WERI-Rb-1 (cell line): ENCODE results near the gene ULK2.

Source experiments
- DNase-seq: peaks from one replicate; pipeline ENCODE4 v3.0.0-alpha.2; 2020
- H3K27ac ChIP-seq: fragments of 250-450 bp; sonication (Bioruptor Pico); 2 replicates; pipeline ENCODE4 v1.5.1; 2020; ENCODE audit warnings: mild to moderate bottlenecking, moderate library complexity
- H3K27me3 ChIP-seq: fragments of 250-450 bp; sonication (Bioruptor Pico); 2 replicates; pipeline ENCODE4 v1.5.1; 2021; ENCODE audit warnings: mild to moderate bottlenecking, low read depth, moderate library complexity; ENCODE audit not compliant: insufficient read depth, severe bottlenecking
- H3K36me3 ChIP-seq: fragments of 250-450 bp; sonication (Bioruptor Pico); 2 replicates; pipeline ENCODE4 v1.5.1; 2020; ENCODE audit warnings: mild to moderate bottlenecking, moderate library complexity
- H3K4me3 ChIP-seq: 2 replicates; pipeline ENCODE4 v1.5.1; 2011; ENCODE audit warnings: low read depth, mild to moderate bottlenecking, control low read depth, low read length
- H3K9me3 ChIP-seq: fragments of 250-450 bp; sonication (Bioruptor Pico); 2 replicates; pipeline ENCODE4 v1.5.1; 2021; ENCODE audit warnings: mild to moderate bottlenecking, moderate library complexity; ENCODE audit not compliant: severe bottlenecking
- TF ChIP-seq, protein P1 (sequence below): IDR thresholded peaks from 2 replicates; pipeline ENCODE4 v1.5.1; 2011; ENCODE audit warnings: low read depth, mild to moderate bottlenecking, control low read depth, inconsistent platforms, low read length

Gene ULK2

DNA sequence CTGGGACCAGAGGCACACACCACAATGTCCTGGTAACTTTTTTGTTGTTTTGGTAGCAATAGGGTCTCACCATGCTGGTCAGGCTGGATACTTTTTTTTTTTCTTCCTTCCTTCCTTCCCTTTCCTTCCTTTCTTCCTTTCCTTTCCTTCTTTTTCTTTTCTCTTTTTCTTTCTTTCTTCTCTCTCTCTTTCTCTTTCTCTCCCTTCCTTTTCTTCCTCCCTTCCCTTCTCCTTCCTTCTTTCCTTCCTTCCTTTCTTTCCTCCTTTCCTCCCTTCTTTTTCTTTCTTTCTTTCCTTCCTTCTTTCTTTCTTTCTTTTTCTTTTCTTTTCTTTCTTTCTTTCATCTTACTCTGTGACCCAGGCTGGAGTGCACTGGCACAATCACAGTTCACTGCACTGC lies 18.4 kb upstream of the ULK2 start:
- Histone ChIP-seq H3K4me3 (no peak overlapping the region), H3K36me3 (no peaks in the 10 kb centered on the region), H3K27me3 (no peaks in the 10 kb centered on the region), H3K27ac (no peak overlapping the region), H3K9me3 (no peaks in the 10 kb centered on the region)
- TF ChIP-seq, protein P1, sequence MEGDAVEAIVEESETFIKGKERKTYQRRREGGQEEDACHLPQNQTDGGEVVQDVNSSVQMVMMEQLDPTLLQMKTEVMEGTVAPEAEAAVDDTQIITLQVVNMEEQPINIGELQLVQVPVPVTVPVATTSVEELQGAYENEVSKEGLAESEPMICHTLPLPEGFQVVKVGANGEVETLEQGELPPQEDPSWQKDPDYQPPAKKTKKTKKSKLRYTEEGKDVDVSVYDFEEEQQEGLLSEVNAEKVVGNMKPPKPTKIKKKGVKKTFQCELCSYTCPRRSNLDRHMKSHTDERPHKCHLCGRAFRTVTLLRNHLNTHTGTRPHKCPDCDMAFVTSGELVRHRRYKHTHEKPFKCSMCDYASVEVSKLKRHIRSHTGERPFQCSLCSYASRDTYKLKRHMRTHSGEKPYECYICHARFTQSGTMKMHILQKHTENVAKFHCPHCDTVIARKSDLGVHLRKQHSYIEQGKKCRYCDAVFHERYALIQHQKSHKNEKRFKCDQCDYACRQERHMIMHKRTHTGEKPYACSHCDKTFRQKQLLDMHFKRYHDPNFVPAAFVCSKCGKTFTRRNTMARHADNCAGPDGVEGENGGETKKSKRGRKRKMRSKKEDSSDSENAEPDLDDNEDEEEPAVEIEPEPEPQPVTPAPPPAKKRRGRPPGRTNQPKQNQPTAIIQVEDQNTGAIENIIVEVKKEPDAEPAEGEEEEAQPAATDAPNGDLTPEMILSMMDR = no peak
- DNase-seq = no peak

DNA sequence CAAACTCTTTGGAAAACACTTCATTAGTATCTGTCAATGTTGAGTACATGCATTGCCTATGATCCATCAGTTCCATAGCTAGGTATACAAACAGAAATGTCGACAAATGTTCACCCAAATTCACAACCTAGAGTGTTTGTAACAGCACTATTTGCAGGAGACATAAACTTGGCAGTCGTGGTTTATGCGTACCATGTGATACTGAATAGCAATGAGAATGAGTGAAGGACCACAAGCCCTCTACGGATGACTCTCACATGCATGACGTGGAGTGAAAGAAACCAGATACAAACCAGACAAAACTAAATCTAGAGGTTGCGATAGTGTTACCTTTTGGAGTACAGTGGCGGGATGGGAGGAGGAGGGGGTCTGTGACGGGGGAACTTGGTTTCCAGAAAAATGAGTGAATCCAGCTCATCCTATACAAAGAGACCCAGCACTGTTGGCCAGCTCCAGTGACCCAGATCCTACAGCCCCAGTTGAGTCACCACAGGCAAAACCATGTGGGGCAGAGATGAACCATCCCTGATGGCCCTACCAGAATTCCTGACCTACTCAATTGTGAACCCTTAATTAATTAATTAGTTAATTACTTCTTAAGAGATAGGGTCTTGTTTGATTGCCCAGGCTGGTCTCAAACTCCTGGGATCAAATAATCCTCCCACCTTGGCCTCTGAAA lies 15.9 kb upstream of the ULK2 start:
- DNase-seq = no peak
- Histone ChIP-seq H3K27ac (no peak overlapping the region), H3K4me3 (no peak overlapping the region), H3K9me3 (no peaks in the 10 kb centered on the region), H3K36me3 (no peaks in the 10 kb centered on the region), H3K27me3 (no peaks in the 10 kb centered on the region)
- TF ChIP-seq, protein P1 = no peak

DNA sequence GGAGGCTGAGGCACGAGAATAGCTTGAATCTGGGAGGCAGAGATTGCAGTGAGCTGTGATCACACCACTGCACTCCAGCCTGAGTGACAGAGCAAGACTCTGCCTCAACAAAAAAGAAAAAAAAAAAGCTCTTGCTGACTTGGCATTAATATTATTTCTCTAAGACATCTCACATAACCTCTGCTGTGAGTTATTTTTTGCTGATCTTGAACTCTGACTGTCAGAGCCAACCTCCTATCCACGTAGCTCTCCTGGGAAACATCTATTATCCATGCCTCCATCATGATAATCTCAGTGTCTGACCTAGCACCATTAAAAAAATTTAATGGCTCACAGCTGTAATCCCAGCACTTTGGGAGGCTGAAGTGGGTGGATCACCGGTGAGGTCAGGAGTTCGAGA lies 12.7 kb upstream of the ULK2 start:
- H3K9me3 ChIP-seq = no peaks in the 10 kb centered on the region
- TF ChIP-seq, protein P1 = no peak
- no peaks in the 10 kb centered on the region for H3K36me3 ChIP-seq
- H3K4me3 ChIP-seq = no peak overlapping the region
- H3K27ac ChIP-seq = no peak overlapping the region
- H3K27me3 ChIP-seq = no peaks in the 10 kb centered on the region
- DNase-seq = no peak

GRCh38 chr17:19877364-19877945 lies 9.7 kb upstream of the ULK2 start:
- TF ChIP-seq, protein P1 = no peak
- no peaks in the 10 kb centered on the region for H3K27me3 ChIP-seq

GRCh38 chr17:19876529-19877161 lies 8.9 kb upstream of the ULK2 start:
- H3K27me3 ChIP-seq = no peaks in the 10 kb centered on the region
- no peak overlapping the region for H3K4me3 ChIP-seq
- no peak overlapping the region for H3K27ac ChIP-seq
- no peaks in the 10 kb centered on the region for H3K36me3 ChIP-seq
- H3K9me3 ChIP-seq = no peaks in the 10 kb centered on the region
- TF ChIP-seq, protein P1 = no peak
- DNase-seq = no peak

More at GRCh38 chr17:19877364-19877945, 9.7 kb upstream of the ULK2 start:
- Histone ChIP-seq H3K4me3 (no peak overlapping the region), H3K36me3 (no peaks in the 10 kb centered on the region), H3K27ac (no peak overlapping the region), H3K9me3 (no peaks in the 10 kb centered on the region)
- DNase-seq = no peak
